BLaER1 (cell line): ENCODE data around the gene TBX15.

Experiments
- H3K27ac ChIP-seq: shearing (Covaris generic); formaldehyde crosslinking; 2 replicates; pipeline ENCODE4 v1.8.1; 2022
- H3K27me3 ChIP-seq: shearing (Covaris generic); formaldehyde crosslinking; 2 replicates; pipeline ENCODE4 v1.8.1; 2022
- H3K36me3 ChIP-seq: shearing (Covaris generic); formaldehyde crosslinking; 2 replicates; pipeline ENCODE4 v1.8.1; 2022
- H3K4me1 ChIP-seq: shearing (Covaris generic); formaldehyde crosslinking; 2 replicates; pipeline ENCODE4 v1.8.1; 2022
- H3K4me2 ChIP-seq: shearing (Covaris generic); formaldehyde crosslinking; 2 replicates; pipeline ENCODE4 v1.8.1; 2022
- H3K4me3 ChIP-seq: shearing (Covaris generic); formaldehyde crosslinking; 2 replicates; pipeline ENCODE4 v1.8.1; 2022
- H3K9ac ChIP-seq: shearing (Covaris generic); formaldehyde crosslinking; 2 replicates; pipeline ENCODE4 v1.8.1; 2022
- H3K9me3 ChIP-seq: shearing (Covaris generic); formaldehyde crosslinking; 2 replicates; pipeline ENCODE4 v1.8.1; 2022
- H4K20me1 ChIP-seq: shearing (Covaris generic); formaldehyde crosslinking; 2 replicates; pipeline ENCODE4 v1.8.1; 2022
- Cebpa-rat ChIP-seq: shearing (Covaris generic); IDR thresholded peaks from 2 replicates; pipeline ENCODE4 v1.8.1; 2022

Gene TBX15

DNA sequence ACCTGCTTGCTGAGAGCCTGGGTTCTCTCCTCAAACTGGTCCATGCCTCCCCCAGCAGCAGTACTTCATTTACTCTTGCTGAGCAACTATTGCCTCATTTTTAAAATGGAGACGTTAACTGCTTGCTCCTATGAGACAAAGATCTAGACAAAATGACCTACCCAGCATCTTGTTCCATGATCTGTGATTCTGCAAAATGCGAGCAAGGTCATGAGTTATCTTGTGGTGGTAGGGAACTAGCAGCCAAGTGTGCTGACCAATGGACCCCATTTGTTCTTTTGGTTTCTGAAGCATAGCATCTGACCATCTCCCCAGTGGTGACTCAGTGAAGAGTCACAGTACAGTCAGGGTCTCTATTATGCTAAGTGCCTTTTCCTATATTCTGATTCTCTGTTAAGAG, 40.4 kb downstream of the TBX15 start:
- Histone ChIP-seq H3K4me3 (no peak overlapping the region), H3K9me3 (no peaks in the 10 kb centered on the region), H3K27me3 (no peaks in the 10 kb centered on the region), H3K4me2 (no peak overlapping the region), H3K36me3 (no peaks in the 10 kb centered on the region), H3K4me1 (peaks cover 8% of the 10 kb centered on the region), H3K27ac (no peak overlapping the region), H3K9ac (no peak overlapping the region), H4K20me1 (no peaks in the 10 kb centered on the region)
- no peak for TF ChIP-seq Cebpa-rat

DNA sequence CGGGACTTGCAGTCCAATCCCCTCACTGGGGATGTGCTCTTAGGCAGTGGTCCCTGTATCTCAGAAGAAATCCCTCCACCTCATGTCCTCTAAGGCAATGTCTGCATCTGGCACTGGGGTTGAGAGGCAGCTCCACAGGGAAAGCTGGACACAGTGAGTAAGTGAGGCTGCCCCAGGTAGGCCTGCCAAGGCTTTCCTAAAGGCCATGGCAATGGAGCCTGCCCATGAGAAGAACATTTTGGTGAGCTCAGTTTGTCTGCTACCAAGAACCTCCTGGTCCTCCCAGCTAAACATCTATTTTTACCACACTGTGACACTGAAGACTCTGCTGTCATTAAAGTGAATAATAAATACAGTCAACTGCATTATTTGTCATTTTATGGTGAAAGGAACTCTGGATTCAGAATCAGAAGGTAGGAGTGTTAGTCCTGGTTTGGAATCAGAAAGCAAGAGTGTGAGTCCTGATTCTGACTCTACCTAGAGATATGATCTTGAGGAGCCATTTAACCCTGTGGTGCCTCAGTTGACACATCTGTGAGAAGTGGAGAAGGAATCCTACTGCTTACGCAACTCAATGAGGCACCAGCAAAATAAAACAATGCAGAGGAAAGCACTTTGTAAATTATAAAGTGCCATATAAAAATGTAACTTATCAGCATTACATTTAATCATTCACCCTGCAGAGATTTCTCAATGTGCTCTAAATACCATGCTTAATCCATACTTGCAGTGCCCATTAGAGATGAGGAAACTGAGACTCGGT, 41.0 kb downstream of the TBX15 start:
- Histone ChIP-seq H4K20me1 (no peaks in the 10 kb centered on the region), H3K27me3 (no peaks in the 10 kb centered on the region), H3K9me3 (no peaks in the 10 kb centered on the region), H3K4me1 (peaks cover 8% of the 10 kb centered on the region), H3K9ac (no peak overlapping the region), H3K27ac (no peak overlapping the region), H3K4me2 (no peak overlapping the region), H3K4me3 (no peak overlapping the region), H3K36me3 (no peaks in the 10 kb centered on the region)
- TF ChIP-seq Cebpa-rat: no peak

DNA sequence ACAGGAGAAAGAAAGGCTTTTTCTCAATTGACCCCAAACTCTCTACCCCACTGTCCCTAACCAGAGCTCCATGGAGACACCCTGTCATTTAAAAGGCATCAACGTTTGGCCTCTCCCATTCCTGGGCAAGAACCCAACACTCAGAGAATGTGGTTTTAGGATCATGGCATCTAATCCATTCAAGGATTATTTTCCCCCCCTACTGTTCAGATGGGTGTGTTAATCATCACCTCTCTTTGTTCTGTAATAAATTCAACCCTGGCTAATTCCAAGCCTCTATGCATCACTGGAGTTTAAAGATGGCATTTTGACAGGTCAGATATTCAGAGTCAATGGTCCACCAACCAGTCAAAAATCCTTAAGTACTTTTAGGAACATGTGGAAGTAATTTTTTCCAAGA, 42.7 kb downstream of the TBX15 start:
- Histone ChIP-seq H3K36me3 (no peaks in the 10 kb centered on the region), H3K27me3 (no peaks in the 10 kb centered on the region), H3K9me3 (no peaks in the 10 kb centered on the region), H3K4me1 (peaks cover 8% of the 10 kb centered on the region), H3K4me2 (no peak overlapping the region), H3K27ac (no peak overlapping the region), H3K4me3 (no peak overlapping the region), H4K20me1 (no peaks in the 10 kb centered on the region), H3K9ac (no peak overlapping the region)
- no peak for TF ChIP-seq Cebpa-rat

DNA sequence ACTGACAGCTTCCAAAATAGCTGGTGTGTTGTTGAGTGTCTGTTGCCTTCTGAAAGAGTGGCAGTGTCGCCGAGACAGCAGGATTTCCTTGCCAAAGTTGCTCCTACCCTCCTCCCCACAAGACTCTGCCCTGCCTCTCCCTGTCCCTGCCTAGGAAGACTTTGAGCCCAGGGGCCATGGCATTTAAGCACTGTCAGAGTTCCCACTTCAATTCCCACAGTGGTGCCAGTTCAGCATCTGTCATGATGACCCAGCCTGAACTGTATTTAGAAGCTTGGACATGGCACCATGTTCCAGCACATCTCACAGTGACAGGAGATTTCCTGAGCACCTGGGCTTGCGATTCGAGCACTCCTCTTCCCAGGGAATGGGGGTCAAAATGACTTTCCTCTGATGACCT, 43.6 kb downstream of the TBX15 start:
- Histone ChIP-seq H3K4me1 (peaks cover 7% of the 10 kb centered on the region), H3K27me3 (no peaks in the 10 kb centered on the region)
- TF ChIP-seq Cebpa-rat: no peak

DNA sequence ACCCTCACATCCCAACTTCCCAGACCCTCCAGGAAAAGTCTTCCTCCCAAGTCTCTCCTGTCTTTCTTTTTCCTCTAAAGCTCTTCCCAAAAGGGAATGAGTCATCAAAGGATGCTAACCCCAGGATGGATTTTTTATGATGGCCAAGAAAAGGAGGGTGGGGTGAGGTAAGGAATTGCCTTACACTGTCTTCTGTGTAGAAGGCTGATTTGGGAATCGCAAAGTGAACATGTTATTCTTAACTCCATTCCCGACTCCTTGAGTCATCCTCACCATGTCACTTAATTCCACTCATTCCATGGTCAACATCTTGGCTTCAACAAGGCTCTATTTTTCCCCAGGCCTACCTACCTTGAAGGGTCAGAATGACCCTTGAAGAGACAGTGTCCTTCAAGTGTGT, 44.0 kb downstream of the TBX15 start:
- no peaks in the 10 kb centered on the region for H3K27me3 ChIP-seq
- H3K36me3 ChIP-seq: no peaks in the 10 kb centered on the region
- no peaks in the 10 kb centered on the region for H3K9me3 ChIP-seq
- no peak overlapping the region for H3K4me2 ChIP-seq
- no peak overlapping the region for H3K9ac ChIP-seq
- no peak overlapping the region for H3K4me3 ChIP-seq
- H3K27ac ChIP-seq: no peak overlapping the region
- no peak for TF ChIP-seq Cebpa-rat
- peaks cover 3% of the 10 kb centered on the region for H3K4me1 ChIP-seq
- no peaks in the 10 kb centered on the region for H4K20me1 ChIP-seq

More for the DNA sequence above, 43.6 kb downstream of the TBX15 start:
- Histone ChIP-seq H3K9ac (no peak overlapping the region), H3K4me2 (no peak overlapping the region), H4K20me1 (no peaks in the 10 kb centered on the region), H3K9me3 (no peaks in the 10 kb centered on the region), H3K4me3 (no peak overlapping the region), H3K27ac (no peak overlapping the region), H3K36me3 (no peaks in the 10 kb centered on the region)

DNA sequence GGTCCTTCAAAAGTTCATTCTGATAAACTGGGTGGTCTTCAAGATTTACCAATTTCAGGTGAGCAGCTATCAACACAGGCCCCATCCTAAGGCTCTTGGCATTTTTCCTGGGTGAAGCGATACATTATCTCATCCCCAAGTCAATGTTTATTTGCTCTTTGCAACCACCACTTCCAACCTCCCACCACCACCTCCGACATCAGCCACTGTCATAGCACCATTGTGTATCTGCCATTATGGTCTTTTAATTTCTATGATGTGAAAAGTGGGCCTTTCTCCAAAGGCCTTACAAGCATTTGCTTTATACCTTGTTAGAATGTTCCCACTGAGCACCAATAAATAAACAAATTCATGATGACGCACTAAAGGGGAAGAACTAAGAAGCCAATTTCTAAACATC, 47.2 kb downstream of the TBX15 start:
- Histone ChIP-seq H3K27ac (no peak overlapping the region), H4K20me1 (no peaks in the 10 kb centered on the region), H3K36me3 (no peaks in the 10 kb centered on the region), H3K4me3 (no peak overlapping the region), H3K4me1 (no peaks in the 10 kb centered on the region), H3K4me2 (no peak overlapping the region), H3K9me3 (no peaks in the 10 kb centered on the region), H3K9ac (no peak overlapping the region), H3K27me3 (no peaks in the 10 kb centered on the region)
- TF ChIP-seq Cebpa-rat: no peak

DNA sequence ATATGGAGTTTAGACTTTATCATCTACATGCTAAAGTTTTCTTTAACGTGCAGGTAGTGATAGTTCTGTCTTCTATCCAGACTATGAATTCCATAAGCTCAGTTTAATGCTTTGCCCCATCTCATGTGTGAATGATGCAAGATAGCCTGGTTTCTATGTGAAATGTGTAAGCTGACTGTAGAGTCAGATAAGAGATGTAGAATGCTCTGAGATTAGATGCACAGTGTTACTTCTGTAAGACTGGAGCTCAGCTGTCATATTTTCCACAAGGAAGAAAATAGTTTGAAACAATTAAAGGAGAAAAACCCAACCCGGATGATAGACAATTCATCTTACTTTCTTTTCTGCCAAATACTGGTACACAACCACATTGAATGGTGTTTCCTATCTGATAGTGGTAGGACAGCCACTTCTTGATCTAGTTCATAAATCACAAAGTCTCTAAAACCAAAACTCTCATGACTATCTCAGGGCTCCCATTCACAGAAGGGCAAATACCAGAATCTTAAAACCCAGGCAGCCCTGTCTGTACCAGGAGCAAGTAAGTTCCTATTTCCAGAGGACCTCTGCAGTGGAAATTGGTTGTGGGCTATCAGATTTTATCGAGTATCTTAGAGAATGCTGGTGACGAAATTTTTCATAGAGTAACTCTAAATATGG, 50.6 kb downstream of the TBX15 start:
- H3K4me3 ChIP-seq: no peak overlapping the region
- no peaks in the 10 kb centered on the region for H4K20me1 ChIP-seq
- no peak overlapping the region for H3K27ac ChIP-seq
- no peaks in the 10 kb centered on the region for H3K4me1 ChIP-seq
- no peaks in the 10 kb centered on the region for H3K9me3 ChIP-seq
- no peaks in the 10 kb centered on the region for H3K36me3 ChIP-seq
- no peak overlapping the region for H3K9ac ChIP-seq
- TF ChIP-seq Cebpa-rat: no peak
- no peaks in the 10 kb centered on the region for H3K27me3 ChIP-seq
- H3K4me2 ChIP-seq: no peak overlapping the region

DNA sequence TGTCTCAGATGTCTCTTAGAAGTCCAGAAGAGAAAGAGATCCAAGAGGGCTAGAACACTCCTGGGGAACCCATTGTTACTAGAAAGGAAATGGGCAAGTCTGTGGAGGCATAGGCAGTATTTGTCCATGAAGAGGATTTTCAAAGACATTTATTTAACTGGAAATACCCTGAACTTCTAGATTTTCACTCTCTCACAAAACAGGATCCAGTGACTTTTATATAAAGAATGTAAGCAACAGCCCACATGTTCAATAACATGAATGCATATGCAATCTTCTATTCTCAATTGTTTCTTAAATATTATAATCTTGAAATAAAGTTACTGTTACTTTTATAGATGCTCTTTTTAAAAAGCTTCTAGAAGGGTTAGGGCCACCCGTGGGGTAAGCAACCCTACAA, 53.4 kb downstream of the TBX15 start:
- no peak overlapping the region for H3K27ac ChIP-seq
- no peaks in the 10 kb centered on the region for H3K27me3 ChIP-seq
- no peaks in the 10 kb centered on the region for H3K4me1 ChIP-seq
- H3K9ac ChIP-seq: no peak overlapping the region
- no peak overlapping the region for H3K4me3 ChIP-seq
- no peaks in the 10 kb centered on the region for H4K20me1 ChIP-seq
- H3K36me3 ChIP-seq: no peaks in the 10 kb centered on the region
- no peak for TF ChIP-seq Cebpa-rat
- no peaks in the 10 kb centered on the region for H3K9me3 ChIP-seq
- H3K4me2 ChIP-seq: no peak overlapping the region

DNA sequence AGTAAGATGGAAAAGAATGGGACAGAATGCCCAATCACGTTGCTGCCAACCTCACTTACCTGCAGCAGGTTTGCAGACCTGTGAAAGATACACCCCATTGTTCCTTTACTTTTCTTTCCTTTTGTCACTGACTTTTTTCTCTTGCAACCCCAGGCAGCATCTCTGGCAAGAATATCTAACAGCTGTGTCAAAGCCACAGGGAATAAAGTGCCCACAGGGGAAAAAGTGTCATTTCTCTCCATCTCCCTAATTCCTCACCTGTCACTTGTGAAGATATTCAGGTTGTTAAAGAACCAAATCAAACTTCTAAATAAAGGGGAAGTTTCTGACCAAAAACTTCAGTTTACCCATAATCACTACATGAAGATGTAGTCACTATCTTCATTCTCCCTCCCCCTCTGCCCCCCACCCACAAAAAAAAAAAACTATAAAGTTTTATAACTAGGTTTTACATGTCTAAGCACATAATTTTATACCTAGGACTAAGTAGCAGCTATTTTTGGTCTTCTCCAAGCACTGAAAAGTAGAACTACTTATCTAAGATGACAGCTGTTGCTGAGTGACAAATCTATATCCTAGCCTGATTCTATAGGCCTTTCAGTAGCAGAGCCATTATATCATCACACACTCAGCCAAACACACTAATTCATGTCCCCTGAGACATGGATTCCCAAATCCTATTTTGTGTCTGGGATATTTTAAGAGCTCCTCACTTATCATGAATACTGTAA, 54.9 kb downstream of the TBX15 start:
- Histone ChIP-seq H3K9me3 (no peaks in the 10 kb centered on the region), H3K4me3 (no peak overlapping the region), H3K27ac (no peak overlapping the region), H4K20me1 (no peaks in the 10 kb centered on the region), H3K4me2 (no peak overlapping the region), H3K4me1 (no peaks in the 10 kb centered on the region), H3K27me3 (no peaks in the 10 kb centered on the region), H3K36me3 (no peaks in the 10 kb centered on the region), H3K9ac (no peak overlapping the region)
- no peak for TF ChIP-seq Cebpa-rat

DNA sequence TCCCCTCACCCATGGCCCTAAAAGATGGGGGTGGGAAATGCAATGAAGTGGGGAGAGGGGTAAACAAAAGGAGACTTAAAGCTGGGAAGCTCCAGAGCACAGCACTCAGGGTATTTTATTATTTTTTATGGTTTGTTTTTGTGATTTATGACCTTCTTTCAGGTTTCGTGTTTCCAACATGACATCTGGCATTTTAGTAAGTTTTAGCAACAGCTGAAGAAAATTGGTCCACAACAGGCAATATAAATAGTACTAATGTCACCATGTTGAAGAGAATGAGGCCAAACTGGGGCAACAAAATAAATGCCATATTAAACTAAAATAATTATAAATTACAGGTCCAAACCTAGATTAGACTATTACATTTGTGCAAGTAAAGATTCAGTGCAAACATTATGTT, 56.3 kb downstream of the TBX15 start:
- no peaks in the 10 kb centered on the region for H4K20me1 ChIP-seq
- H3K4me3 ChIP-seq: no peak overlapping the region
- H3K27ac ChIP-seq: no peak overlapping the region
- H3K9ac ChIP-seq: no peak overlapping the region
- no peaks in the 10 kb centered on the region for H3K27me3 ChIP-seq
- no peak for TF ChIP-seq Cebpa-rat
- no peaks in the 10 kb centered on the region for H3K9me3 ChIP-seq
- H3K4me2 ChIP-seq: no peak overlapping the region
- H3K36me3 ChIP-seq: no peaks in the 10 kb centered on the region
- no peaks in the 10 kb centered on the region for H3K4me1 ChIP-seq
